NCI-H526 treated with DMSO at 0.1 percent for 48 hours (cell line): ENCODE data around the gene DLG4.

Source experiments
- DNase-seq: peaks from one replicate; lab custom pipeline; 2025; lab: John Stamatoyannopoulos, UW

Gene DLG4

DNA sequence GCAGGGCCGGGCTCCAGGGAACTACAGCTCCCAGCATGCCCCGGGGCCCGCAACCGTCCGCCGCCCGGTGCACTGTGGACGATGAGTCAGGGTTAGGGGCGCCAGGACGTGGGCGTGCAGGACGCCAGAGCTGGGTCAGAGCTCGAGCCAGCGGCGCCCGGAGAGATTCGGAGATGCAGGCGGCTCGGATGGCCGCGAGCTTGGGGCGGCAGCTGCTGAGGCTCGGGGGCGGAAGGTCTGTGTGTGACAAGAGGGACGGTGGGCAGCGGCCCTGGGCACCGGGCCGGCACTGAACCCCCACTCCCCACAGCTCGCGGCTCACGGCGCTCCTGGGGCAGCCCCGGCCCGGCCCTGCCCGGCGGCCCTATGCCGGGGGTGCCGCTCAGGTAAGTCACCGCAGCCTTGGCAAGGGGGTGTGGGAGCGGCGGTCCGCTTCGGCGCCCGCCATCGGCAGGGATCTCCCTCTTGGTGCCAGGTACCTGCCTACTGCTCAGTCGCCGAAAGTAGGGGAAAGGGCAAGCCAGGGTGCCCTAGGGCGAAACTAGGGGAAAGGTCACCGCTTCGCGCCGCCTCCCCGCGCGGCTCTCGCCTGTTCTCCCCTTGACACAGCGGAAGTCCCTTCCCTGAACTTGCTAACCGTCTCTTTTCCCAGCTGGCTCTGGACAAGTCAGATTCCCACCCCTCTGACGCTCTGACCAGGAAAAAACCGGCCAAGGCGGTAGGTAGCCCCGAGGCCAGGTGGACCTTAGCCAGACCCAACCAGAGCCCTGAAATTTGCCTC is at the start of gene DLG4, which contains the start of gene ACADVL:
Gene DLG4, minus strand, starts transcription at position 25 of the 781 bp plus-strand sequence.
Gene ACADVL, plus strand, starts transcription at position 127 of the 781 bp plus-strand sequence. Its CDS starts 47 bp downstream, at position 174.
- peak; percentile 10 for DNase-seq

DNA sequence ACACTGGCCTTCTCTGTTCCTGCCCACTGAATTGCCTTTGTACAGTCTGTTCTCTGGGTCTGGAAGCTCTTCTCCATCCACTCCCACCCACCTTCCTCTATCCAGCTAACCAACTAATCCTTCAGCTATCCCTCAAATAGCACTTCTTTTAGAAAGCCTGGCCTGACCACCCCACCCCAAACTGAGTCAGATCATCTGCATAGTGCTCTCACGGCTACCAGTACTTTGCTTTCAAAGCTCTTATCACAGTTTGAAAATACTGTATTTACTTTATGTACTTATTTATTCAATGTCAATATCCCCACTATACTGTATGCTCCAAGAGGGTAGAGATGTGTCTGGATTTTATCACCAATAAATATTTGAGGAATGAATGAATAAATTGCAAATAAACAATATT is 47.1 kb upstream of the DLG4 start:
- no peak for DNase-seq

DNA sequence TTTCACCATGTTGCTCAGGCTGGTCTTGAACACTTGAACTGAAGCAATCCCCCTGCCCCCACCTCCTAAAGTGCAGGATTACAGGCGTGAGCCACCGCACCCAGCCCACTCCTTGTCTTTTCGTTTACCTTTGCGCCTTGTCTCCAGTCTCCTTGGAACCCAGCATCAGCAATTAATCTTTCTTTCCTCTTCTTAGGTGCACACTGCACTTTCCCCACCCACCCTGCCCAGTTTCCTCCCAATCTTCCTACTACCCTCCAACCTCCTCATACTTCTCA is 44.1 kb upstream of the DLG4 start:
- no peak for DNase-seq

DNA sequence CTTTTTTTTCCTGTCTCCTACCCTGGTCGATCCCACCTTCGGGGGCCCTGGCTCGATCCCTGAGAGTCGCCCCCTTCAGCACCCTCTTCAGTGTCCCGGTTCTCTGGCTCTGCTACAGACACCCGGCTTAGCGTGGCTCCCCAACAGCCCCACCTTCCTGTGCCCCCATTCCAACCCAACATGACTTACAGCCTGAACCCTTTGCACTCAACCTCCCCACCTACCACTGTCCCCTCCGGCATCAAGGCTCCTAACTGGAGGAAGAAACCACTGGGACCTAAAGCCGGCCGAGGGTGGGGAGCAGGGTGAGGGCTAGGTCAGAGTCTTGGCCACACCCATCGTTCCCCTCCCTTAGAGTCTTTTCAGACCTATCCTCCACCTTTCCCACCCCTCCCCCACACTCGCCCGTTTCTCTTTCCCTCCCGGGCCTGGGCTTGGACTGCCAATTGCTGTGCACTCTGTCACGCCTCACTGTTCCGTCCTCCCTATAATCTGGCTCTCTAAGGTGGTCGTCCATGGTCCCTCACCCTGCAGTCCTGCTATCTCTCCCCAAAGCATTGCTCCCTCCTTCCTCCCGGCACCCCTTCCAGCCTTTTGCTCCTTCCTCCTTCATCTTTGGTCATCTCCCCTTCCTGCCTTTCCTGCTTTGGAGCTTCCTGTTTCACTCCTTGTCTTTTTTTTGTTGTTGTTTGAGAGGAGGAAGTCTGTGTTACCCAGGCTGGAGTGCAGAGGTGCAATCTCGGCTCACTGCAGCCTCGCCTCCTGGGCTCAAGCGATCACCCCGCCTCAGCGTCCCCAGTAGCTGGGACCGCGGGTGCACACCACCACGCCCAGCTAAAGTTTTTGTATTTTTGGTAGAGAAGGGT is 43.5 kb upstream of the DLG4 start:
- DNase-seq = peak; percentile 22

DNA sequence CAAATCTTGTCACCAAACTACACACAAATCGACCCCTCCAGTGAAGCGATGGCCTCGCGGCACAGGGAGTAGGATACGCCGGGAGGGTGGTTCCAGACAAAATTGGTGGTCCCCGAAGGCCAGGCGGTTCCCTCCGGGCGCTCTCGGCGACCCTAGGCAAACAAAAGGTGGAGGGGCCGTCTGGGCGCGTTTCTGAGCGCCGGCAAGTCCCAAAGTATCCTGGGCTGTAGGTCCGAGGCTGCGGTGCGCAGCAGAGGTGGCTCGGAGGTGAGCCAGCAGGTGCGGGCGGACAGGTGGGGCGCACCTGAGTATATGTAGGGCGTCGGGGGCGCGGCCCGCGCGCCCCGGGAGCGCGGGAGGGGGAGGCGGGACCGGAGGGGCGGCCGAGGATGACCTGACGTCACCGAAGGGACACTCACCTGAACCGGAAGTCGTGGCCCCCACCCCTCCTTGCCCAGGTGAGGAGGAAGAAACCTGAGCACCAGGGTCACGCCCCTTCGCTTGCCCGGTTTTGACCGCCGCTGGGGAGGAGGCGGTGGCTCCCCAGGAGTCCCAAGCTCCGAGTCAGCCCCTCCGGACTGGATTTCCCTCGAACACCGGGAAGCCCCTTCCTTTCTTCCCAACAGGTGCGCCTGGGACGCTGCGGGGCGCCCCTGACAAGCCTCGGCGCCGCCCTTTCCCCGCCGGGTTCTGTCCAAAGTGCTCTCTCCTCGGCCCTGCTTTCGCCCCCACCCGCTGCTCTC is 42.7 kb upstream of the DLG4 start, which contains the start of gene CLDN7:
Gene CLDN7, minus strand, starts transcription at position 287 of the 743 bp plus-strand sequence. CDS start 435 bp downstream, outside the sequence.
- peak; percentile 61 for DNase-seq

DNA sequence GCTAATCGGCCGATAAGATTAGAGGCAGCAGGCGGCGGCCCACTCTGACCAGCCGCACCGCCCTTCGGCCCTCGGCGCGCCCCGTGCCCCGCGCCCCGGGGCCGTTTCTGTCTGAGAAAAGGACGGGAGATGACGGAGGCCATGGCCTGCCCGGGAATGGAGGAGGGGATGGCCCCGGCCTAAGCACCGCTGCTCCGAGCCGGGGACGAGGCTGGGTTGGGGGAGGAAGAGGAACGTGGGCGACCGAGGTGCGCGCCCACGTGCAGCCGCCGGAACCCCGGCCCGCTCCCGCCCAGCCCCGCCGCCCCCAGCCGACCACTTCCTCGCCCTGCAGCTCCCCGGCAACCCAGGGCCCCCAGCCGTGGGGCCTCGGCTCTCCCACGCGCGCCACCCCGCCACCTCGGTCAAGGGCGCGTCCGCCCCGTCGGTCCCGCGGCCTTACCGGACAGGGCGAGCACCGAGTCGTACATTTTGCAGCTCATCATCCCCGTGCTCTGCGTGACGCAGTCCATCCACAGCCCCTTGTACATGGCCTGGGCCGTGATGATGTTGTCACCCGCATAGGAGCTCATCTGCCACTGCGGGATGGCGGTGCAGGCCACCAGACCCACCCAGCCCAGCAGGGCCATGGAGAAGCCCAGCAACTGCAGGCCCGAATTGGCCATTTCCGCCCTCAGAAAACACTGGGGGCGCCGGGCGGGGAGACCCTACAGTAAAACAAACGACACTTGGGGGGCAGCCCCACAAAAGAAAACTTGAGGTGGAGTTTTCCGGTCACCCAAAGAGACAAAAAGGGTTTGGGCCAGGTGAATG is 41.9 kb upstream of the DLG4 start:
- DNase-seq = no peak

DNA sequence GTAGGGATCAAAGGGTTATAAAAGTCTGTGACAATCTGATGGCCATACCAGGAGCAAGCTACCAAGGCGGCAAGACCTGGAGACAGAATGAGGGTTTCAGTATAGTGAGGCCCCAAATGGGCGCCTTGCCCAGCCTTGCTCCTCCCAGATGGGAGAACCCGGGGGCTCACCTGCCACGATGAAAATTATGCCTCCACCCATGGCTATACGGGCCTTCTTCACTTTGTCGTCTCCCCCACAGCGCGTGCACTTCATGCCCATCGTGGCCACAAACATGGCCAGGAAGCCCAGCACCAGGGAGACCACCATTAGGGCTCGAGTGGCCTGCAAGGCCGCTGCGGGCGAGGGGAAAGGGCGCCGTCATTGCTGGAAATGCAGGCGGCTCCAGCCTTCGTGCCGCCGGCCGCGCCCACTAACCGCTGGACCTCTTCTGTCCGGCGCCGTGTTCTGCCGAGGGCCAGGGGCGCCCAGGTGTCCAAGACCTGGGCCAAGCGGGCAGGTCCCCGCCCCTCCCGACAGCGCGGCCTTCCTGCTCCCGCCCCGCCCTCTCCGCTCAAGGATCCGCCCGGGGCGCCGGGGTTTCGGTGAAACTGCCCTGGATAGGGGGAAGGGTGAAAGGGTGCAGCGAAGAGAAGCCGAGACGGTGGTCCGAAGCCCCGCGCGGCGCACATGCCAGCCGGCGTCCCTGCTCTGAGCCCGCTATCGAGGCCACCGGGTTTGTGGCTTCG is 41.2 kb upstream of the DLG4 start:
- peak; percentile 1 for DNase-seq

DNA sequence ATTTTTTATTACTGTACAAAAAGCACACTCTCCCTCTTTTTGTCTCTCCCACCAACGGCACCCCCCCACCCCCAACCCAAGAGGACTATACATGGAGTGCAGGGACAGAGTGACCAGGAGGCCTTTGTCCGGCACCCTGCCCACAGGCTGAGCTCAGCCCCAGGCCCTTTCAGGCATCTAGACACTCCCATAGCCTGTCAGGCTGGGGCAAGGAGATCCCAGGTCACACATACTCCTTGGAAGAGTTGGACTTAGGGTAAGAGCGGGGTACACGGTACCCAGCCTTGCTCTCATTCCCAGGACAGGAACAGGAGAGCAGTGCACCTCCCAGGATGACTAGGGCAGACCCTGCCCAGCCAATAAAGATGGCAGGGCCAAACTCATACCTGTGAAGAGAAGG is 40.5 kb upstream of the DLG4 start:
- DNase-seq = no peak

DNA sequence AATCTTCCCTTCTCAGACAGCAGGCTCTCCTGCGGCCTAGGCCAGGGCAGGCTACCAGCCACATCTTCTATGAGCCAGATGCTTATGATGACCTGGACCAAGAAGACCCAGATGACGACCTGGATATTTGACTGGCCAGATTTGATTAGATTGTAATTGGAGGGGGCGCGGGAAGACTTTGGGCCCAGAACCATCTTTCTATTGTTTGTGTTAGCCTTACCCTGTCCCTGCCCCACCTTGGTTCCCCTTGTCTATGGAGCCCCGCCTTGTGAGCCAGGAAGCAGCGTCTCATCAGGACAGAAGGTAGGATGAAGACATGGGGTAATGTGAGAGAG is 39.9 kb upstream of the DLG4 start:
- no peak for DNase-seq

DNA sequence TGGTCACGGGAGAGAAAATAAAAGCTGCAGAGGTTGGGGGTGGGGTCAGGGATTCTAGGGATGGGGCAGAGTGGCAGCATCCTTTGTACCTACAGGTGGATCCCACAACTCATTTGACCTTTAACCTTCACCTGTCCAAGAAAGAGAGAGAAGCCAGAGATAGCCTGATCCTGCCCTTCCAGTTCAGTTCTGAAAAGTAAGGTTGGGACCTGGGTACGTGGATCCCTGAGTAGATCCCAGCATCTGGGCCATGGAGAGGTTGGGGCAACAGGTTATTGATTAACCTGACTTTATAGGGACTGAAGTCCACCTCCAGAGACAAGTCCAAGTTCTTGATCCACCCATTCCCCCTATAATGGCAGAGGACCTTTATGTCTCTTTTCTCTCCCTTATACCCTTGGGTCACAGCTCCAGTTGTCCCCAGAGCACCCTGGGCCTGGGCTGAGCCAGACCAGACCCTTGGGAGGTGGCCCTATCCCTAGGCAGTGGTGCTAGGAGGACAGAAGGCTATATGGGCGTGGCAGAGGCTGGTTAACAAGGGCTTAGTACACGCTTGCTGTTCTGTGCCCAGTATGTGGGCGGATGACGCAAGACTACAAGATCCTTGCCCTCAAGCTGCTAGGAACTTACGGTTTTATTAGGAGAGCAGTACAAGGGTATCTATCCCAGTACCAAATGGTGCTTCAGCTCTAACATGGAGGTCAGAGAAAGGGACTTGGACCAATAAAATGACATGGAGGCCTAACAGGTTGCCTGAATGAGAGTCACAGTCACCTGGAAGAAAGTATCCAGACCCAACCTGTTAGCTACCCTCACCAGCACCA is 39.3 kb upstream of the DLG4 start:
- DNase-seq = no peak

DNA sequence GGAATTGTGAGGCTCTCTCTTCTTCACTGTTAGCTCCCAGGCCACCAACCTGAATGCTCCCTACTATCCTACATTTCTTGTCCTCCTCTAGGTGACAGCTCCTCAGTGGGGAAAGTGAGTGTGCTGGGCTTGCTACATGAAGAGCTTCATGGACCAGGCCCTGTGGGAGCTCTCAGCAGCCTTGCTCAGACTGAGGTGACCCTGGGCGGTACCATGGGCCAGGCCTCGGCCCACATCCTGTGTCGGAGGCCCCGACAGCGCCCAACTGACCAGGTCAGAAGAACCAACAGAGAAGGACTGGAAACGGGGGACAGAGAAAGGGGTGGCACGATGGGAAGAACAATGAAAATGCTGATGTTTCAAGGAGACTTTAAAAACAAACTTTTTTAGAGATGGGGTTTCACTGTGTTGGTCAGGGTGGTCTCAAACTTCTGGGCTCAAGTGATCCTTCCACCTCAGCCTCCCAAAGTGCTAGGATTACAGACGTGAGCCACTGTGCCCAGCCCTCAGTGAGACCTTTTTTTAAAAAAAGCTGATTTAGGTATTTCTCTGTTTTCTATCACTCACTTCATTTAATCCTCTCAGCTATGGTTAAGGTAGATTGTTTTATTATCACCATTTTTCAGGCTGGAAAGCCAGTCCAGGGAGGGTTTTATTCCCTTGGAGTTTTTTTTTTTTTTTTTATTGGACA is 37.3 kb upstream of the DLG4 start:
- DNase-seq = no peak

DNA sequence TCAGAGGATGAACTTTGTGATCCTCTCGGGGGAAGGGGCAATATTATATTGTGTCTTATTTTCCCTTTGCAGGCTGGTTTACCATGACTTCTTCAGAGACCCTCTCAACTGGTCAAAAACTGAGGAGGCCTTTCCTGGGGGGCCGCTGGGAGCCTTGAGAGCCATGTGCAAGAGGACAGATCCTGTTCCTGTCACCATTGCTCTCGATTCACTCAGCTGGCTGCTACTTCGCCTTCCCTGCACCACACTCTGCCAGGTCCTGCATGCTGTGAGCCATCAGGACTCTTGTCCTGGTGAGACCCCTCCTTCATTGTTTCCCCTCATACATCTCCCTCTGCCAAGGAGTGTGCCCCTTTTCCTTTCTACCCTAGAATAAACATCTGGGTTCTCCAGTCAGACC is 34.9 kb upstream of the DLG4 start:
- no peak for DNase-seq

DNA sequence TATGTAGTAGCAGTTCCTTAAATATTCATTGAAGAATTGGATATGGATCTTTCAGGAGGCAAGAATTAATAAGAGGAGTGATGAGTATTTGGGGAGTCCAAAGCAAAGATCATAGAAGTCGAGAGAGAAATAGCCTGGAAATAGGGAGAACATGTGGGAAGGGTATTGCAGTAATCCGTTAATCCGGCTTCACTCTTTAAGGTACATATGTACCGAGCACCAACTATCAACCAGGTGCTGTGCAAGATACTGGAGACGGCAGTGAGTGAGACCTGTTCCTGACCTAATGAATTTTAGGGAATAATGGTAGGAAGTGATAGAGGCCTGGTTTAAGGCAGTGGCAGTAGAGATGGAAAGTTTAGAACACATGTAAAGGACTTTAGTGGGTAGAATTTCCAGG is 33.4 kb upstream of the DLG4 start:
- no peak for DNase-seq

DNA sequence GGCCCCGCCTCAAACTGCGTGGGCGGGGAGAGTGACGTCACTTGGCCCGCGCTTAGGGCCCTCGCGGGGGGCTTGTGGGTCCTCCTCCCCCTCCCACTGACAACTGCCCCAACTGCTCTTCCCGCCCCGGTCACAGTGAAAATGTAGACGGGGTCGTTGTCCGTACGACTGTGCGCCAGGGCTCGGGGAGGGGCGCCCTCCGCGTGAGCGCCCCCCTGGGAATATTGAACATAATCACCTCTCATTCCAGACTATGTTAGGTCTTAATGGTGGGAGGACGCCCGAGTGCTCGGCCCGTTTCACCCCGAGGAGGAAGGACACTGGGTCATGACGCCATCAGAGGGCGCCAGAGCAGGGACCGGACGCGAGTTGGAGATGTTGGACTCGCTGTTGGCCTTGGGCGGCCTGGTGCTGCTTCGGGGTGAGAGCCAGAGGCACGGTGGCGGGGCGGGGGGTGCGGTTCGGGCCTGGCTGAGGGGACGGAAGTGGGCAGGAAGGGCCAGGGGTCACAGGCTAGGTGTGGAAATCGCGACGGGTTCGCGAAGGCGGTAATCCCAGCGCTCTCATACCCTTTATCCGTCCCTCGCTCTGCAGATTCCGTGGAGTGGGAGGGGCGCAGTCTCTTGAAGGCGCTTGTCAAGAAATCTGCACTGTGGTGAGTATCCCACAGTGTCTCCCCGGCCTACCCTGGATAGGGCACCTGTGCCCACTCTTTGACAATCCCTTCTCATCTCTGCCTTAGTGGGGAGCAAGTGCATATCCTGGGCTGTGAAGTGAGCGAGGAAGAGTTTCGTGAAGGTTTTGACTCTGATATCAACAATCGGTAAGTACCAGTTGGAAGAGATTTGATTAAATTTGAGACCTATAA is 32.8 kb upstream of the DLG4 start, which contains the start of gene ELP5:
Gene ELP5, plus strand, starts transcription at position 40 of the 868 bp plus-strand sequence. Its CDS starts 336 bp downstream, at position 376.
- DNase-seq = peak; percentile 72

DNA sequence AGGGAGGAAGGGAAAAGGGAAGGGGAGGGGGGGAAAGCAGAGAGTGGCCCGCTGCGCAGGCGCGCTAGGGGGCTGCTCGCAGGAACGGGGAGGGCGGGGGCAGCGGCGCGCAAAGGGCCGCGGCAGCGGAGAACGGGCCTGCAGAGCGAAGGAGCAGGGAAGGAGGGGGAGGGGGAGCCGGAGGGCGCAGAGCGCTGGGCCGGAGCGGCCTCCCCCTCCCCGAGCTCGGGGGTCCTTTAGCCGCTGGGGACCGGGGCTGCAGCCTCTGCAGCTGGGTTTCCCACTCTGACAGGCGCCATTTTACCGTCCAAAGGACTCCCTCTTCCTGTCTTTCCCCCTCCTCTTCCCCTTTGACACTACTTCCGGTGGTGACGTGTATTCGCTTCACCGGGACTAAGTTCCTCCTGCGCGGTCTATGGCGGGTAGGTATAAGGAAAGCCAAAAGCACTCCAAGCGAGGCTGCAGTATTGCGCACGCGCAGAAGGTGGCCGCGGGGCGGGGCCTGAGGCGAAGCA is 32.1 kb upstream of the DLG4 start, which contains the start of gene CTDNEP1:
Gene CTDNEP1, minus strand, starts transcription at position 74 of the 515 bp plus-strand sequence. CDS start 438 bp downstream, outside the sequence.
- peak; percentile 94 for DNase-seq

DNA sequence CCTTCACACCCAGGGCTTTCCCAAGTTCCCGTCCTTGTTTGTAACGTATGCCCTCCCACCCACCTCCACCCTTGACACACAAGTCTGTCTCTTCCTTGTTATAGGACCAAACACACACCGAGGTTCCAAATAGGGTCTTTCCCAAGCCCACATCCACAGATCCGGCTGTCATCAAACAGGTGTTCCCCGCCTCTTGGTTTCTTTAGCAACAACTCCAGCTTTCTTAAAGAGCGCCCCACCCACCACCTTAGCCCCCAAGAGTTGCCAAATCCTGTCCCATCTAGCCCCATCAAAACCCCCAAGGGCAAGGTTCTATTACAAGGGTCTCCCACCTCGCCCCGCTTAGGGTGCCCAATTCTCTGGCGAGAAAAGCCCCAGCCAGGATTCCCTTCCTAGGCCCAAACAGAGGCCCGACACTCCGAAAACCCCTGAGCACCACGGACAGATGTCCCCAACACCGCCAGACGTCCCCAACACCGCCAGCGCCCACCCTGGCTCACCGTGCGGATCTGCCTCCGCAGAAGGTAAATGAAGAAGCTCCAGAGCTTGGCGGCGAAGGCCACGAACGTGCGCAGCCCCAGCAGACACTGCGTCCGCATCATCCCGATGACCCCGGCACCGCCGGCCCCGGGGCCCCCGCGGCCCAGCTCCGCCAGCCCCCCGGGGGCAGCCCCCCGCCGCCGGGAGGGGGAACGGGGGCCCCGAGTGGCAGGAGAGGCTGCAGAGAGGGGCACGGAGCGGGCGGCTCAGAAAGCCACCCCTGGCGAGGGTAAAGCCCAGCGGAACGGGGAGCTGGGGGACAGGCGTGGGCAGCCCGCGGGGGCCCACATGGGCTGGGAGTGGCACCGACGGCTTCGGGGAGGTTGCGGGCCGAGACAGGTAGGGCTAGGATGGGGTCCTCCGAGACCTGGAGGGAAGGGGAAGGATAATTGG is 31.3 kb upstream of the DLG4 start:
- DNase-seq = no peak

DNA sequence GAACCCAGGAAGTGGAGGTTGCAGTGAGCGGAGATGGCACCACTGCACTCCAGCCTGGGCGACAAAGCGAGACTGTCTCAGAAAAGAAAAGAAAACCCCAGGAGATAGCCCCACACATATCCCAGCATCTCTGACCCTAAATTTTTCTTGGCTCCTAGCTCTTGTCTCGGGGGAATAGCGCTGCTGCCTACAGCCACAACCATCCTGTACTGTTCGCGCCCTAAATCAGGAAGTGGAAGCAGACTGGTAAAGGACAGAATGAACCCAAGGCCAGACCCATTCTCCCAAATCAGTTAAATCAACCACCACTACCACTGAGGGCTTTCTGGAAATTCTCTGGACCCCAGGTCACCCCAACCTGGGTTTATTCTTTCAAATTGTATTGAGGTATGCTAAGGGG is 30.2 kb upstream of the DLG4 start:
- no peak for DNase-seq
